ENCODE measurements around the gene FBXO4.
"Not testable (repeated sequence)": the region's sequence is repeated elsewhere in the genome, so short reads cannot be mapped to it uniquely, and the experiment has no call there.

- TF ChIP-seq CTCF (conservative IDR thresholded peaks at IDR 0.05); EZH2 (IDR thresholded peaks at IDR 0.05; ENCODE audit: low read depth): not testable (repeated sequence)
These were observed 57.8 kb downstream of the FBXO4 start for GRCh38 chr5:41982858-41983257.
